Vagina (tissue), 2 donors: Measurements from ENCODE around the gene CELF5.

Source experiments
- CTCF ChIP-seq, 3 experiments: fragments of 450-650 bp in 2 of 3; fragments of 200-600 bp in 1 of 3; sonication (generic) in 1 of 3; IDR thresholded peaks; one replicate each; pipeline ENCODE4 v1.5.1; 2017 to 2019; ENCODE audit warnings: antibody characterized with exemption in 3 of 3, mild to moderate bottlenecking in 2 of 3, moderate library complexity in 2 of 3
- POLR2A ChIP-seq, 2 donors: fragments of 450-650 bp; IDR thresholded peaks; one replicate each; pipeline ENCODE4 v1.6.1; 2017; ENCODE audit warnings: antibody characterized with exemption in 2 of 2, mild to moderate bottlenecking in 2 of 2, moderate library complexity in 2 of 2
- POLR2AphosphoS5 ChIP-seq, 2 donors: sonication (generic); formaldehyde crosslinking; IDR thresholded peaks; one replicate each; pipeline ENCODE4 v1.9.0; 2017; ENCODE audit warnings: antibody characterized with exemption in 2 of 2, mild to moderate bottlenecking in 2 of 2, low read depth in 1 of 2; ENCODE audit not compliant: insufficient read depth in 1 of 2

- no peak for TF ChIP-seq POLR2A (IDR thresholded peaks at IDR 0.05)
- no peak for TF ChIP-seq CTCF (IDR thresholded peaks at IDR 0.05)
- TF ChIP-seq POLR2AphosphoS5 (IDR thresholded peaks at IDR 0.05; ENCODE audit: insufficient read depth in 1 of 2, low read depth in 1 of 2) = no peak
These were observed 56.6 kb downstream of the CELF5 start for GRCh38 chr19:3281026-3281425.
